Lung microvascular endothelial cell (primary cell): ENCODE data around the gene SH3RF3. TPM values are rescaled to one million over a fixed set of nuclear protein-coding genes. Genes with fewer than 3 reads are reported as not detected.

Source experiments
- DNase-seq, 2 donors: peaks; one replicate each; pipeline versions ENCODE4 v3.0.0 to v3.0.0-alpha.2; 2010; ENCODE audit warnings: low read depth in 2 of 2
- total RNA-seq: library from RNA; depleted of rRNA; stranded (reverse); fragments of >200 nt; gene quantifications from 2 replicates; pipeline ENCODE4 v1.2.1, GENCODE V29; 2014

The SH3RF3 gene
- total RNA-seq, 1 donor from 2014 or later: 7.3 TPM

DNA sequence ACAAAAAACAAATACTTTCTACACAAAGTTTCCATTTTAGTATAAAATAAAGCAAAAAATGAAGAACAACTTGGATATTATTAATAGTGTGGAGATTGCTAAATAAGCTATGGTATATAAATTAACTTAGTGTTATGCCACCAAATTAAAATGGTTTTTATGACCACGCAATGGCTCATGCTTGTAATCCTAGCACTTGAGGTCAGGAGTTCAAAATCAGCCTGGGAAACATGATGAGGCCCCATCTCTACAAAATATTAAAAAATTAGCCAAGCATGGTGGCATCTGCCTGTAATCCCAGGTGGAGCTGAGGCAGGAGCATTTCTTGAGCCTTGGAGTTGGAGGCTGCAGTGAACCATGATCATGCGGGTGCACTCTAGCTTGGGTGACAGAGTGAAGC lies 108.8 kb downstream of the SH3RF3 start:
- no peak for DNase-seq

DNA sequence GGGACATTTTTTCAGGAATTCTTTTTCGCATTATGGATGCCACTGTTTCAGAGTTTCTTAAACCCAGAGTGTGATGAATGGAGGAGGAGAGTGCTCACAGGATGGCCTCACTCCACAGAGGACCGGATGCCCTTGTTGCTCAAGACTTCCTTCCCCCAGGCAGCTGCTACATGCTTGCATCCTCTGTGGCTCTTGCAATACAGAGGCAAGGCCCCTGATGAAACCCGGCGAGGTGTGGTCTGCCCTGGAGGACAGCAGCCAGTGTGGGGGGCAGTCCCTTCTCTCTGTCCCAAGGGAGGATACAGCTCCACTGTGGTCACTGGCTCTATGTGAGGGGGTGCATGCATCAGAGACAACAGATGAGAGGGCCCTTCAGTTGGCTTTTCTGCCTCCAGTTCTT lies 109.6 kb downstream of the SH3RF3 start:
- peak; percentile 47 to 95 for DNase-seq

DNA sequence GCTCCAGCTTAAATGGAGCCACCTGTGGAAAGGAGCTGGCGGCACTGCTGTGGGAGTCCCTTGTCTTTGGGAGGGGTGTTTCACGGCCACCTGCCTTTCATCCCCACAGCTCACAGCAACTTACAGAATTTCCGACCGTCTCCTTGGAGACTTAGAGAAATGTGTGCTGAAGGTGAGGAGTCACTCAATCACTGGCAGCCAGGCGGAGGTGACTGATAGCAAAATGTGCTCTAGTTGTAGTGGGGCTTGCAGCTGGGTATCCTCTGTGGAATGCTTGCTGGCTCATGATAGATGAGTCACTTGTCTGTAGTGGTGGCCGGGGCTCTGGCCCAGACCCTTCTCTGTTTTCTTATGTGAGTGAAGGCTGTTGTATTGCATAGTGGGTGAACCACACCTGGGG lies 110.7 kb downstream of the SH3RF3 start:
- peak; percentile 57 to 93 for DNase-seq

DNA sequence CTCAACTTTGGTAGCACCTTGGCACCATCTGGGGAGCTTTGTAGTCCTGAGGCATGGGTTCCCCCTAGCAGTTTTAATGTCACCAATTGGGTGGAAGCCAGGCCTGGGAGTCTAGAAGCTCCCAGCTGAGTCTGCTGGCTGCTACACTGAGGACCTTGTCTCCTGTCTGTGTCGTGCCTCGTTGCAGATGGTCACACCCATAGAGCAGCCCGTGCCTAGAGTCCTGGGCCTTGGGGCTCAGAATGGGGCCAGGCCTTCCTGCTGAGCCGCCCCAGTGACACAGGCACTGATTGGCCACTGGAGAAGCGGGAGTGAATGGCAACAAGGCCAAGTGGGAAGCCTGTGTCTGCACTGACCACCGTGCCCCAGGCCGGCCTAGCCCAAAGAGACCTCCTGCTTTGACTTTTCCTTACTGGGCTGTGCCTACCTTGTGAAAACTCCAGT lies 113.2 kb downstream of the SH3RF3 start:
- no peak for DNase-seq

DNA sequence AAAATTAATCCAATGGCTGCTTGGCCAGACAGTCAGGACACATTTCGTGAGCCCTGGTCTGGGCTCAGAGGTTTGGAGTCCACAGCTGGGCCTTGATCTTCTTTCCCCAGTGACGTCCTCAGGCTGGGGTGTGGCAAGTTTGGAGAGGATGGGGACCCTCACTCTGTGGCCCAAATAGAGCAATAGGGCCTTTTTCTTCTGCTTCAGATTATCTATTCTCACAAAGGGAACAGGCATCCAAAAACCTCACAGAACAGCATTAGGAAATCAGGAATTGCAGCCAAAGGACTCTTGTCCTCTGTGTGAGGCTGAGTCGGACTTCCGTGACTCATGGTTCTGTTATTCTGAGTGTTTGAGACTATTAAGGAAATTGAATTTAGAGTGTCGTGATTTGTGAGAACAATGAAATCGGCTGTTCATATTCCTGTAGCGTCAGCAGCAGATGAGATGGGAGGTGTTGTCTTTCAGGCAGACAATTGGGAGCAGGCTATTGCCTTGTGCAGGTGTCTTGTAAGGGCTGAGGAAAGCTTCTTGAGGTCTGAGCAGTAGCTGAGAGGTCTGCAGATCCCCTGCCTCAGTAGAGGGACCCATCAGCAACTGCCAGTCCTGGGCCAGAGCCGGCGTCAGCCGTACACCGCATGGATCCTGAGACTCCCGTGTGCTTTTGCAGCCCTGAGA lies 113.8 kb downstream of the SH3RF3 start:
- DNase-seq: peak; percentile 33 to 92

DNA sequence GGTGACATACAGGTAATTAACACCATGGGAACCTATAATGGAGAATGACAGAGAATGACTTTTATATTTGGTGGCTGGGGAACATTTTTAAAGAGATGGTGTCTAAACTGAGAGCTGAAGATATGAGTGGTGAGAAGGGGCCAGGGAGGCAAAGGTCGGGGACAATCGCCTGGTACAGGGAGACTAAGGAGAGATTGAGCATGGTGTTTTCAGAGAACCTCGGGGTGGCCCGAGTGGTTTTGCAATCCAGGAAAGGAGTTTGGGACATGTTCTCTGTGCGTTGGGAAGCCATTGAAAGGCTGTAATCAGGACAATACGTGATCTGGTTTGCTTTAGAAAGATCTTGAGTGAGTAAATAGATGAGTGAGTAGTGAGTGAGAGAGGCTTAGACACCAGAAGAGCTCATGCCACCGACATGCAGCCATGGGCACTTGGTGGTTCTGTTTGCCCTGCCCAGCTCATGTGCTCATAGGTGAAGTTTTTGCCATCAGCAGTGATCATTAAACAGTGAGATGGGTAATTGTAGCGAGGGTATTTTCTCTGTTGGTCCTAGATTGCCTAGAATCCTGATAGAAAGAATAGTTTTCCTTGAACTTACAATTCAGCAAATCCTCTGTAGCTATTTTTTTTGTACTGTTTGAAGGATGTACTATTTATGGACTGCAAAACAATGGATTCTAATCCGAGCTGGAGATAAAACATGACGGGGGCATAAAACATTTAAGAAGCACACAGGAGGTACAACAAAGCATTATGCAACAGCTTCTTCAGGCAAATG lies 114.7 kb downstream of the SH3RF3 start:
- no peak for DNase-seq

DNA sequence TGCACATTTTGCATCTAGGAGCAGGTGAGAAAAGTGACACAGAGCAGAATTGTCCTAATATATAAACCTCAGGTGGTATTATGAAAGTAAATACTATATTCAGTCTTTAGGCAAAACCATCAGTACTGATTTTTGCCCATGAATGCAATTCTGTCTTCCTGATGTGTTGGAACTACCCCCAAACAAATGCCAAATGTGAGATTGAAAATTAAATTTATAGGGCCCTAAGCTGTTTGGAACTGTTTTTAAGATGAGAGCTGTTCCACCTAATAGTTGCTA lies 115.2 kb downstream of the SH3RF3 start:
- no peak for DNase-seq

DNA sequence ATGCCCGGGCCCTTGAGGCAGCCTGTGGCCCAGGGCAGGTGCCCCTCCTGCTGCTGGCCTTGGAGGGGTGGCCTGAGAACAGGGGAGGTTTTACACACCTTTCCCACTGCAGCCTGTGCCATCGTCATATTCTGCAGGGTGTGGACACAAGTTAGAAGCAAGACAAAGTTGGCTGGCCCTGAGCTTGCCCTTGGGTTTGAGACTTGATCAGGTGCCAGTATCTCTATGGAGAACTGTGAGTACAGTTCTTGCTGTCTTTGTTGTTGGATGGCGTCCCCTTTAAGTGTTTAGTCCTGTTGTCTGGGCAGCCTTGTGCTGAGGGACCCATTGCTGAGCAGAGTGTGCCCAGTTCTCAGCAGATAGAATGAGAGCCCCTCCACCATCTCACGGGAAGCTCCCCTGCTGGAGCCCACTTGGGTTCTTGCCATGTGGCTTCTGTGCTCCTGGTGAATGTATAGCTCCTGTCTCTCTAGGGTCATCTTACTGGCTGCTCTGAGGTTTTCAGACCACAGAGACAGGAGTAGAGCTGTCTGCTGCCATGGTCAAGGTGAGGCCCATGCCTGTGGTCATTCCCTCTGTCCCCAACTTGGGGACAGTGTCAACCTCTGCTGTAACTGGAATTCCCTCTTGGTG lies 115.9 kb downstream of the SH3RF3 start:
- DNase-seq: no peak

DNA sequence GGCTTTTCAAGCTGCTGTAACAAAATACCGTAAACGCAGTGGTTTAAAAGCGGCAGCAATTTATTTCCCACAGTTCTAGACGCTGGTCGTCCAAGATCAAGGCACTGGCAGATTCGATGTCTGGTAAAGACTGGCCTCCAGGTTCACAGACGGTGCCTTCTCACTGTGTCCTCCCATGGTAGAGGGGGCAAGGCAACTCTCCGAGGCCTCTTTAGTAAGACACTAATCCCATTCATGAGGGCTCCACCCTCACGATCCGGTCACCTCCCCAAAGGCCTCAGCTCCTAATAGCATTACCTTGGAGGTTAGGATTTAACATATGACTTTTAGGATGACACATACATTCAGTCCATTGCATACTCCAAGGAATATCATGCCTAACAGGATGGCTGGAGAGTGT lies 117.2 kb downstream of the SH3RF3 start:
- DNase-seq: no peak

DNA sequence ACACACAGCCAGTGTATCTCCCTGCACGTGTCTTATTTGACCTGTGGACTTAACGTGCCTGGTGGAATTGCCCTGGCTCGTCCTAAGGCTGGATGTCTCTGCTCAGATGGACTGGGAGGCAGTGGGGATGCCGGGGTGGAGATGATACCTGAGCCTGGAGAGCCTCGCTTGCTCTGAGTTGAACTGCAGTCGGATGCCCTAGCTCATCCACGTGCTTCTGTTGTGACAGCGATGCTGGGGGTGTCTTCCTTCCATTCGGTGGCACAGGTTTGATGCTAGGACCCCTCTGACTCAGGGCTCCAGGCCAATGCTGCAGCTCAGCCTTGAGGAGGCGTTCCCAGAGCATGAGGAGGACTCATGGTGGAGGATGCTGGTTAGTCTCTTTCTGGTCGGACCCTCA lies 117.6 kb downstream of the SH3RF3 start:
- DNase-seq: no peak

DNA sequence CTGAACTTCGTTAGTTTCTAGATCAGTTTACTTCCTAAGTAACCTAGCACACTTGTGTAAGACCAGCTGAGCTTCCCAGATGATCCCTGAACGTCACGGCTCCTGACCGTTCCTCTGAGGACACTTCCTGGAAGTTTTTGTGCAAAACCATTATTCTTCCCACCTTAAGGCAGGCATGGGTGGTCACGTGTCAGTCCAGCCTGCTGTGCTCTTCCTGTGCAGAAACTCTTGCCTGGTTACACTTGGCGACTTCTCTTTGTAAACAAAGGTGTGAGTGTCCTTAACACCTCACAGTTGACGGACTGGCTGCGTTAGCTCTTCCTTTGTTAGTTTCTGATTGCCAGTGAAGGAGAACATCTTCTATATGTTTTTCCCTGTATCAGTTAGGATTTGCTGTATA lies 118.3 kb downstream of the SH3RF3 start:
- peak in 1 of 2 donors; percentile 49 for DNase-seq

DNA sequence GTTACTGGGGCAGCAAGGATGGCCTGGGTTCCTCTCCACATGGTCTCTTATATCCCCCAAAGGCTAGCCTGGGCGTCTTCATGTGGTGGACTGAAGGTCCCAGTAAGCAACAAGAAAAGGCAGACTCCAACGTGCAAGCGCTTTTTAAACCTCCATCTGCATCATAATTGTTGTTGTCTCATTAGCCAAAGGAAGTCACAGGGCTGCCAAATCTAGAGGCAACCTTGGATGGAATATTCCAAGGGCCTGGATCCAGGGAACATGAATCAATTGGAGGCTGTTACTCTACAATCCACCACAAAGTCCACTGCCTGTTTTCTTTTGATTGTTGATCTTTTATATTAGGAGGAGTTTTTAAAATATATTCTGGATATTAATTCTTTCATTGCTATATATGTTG lies 118.8 kb downstream of the SH3RF3 start:
- DNase-seq: peak; percentile 45 to 64

DNA sequence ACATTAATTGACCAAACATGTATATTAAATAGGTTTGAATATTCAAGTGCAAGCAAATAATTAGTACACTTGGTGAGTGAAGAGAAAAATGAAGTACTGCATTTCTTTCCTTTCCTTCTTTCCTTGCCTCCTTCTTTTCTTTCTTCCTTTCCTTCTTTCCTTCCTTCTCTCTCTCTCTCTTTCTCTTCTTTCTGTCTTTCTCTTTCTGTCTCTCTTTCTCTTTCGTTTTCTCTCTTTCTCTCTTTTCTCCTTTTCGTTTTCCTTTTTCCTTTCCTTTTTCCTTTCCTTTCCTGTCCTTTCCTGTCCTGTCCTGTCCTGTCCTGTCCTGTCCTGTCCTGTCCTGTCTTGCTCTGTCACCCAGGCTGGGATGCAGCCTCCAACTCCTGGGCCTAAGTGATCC lies 119.6 kb downstream of the SH3RF3 start:
- no peak for DNase-seq

DNA sequence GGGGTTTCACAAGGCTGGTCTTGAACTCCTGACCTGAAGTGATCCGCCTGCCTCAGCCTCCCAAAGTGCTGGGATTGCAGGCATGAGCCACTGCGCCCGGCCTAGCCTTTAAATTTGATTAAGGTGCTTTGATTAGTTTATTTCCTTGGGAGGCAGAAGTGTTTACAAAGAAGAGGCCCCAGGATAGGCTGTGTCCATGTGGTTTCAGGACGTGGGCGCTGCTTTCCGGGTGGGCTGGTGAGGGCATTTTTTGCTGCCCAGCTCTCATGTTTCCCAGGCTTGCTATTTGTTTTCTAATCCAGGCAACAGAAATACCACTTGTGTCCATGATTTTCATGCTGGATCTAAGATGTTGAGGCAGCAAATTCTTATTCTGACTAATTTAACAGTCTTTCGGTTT lies 124.2 kb downstream of the SH3RF3 start:
- no peak for DNase-seq

DNA sequence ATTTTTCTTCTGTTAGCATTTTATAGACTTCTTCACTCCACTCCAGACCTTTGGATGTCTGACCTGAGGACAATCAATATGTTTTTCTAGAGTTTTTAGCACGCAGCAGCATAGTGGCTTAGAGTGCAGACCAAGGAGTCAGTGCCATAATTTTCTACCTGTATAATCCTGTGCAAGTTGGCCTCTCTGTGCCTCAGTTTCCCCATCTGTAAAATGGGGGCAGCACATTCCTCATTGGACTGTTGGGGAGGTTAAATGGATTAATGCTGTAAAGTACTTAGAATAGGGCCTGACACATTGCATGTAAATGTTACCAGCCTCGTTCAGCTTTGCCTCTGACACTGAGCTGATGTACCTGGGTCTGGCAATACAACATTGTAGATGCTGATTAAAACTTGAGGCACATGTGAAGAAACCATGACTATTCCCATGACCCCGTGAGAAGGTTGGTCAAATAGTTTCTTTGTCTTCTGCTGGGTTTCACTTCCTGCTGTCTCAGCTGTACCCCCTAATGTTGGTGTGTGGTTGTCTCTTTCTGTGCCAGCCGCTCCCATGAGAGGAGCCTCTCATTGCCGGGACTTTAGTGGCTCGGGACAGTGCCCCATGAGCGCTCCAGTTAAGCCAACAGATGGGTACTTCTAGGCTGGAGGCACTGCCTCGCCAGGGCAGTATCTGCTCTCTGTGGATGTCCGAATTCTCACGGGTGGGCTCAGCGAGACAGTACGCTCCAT lies 125.3 kb downstream of the SH3RF3 start:
- DNase-seq: no peak

DNA sequence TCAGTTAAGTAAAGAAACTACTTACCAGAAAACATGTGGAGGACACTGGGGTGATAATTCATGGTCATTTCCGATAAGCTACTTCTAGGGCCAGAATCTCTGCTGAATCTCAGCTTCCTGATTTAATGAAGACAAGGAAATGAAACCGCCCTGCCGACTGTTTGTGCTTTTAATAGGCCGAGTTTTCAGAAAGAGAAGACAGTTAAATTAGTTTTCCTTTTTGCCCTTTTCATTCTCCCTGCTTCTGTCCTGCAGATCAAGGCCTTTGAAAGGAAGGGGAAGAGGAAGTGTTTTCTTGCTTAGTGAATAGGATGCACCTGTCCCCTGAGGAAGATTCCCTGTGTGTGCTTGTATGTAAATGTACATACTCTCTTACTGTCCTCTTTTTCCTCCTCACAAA lies 126.6 kb downstream of the SH3RF3 start:
- peak in 1 of 2 donors; percentile 53 for DNase-seq

DNA sequence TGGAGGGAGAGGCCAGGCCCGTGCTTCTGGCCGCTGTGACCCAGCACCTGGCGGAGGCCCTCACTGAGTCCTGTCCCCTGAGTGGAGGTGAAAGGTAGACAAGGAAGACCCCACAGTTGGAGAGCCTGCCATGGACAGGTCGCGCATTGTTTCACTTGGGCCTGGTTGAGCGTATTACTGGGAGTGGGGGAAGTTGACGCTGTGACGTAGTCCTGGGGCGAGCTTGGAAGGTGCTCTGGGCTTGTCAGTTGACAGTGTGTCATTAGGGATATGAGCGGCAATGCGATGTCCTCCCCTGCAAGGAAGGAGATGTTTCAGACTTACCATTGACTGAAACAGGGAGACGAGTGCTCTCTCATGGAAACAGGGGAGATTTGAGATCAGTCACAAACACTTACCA lies 127.1 kb downstream of the SH3RF3 start:
- no peak for DNase-seq

DNA sequence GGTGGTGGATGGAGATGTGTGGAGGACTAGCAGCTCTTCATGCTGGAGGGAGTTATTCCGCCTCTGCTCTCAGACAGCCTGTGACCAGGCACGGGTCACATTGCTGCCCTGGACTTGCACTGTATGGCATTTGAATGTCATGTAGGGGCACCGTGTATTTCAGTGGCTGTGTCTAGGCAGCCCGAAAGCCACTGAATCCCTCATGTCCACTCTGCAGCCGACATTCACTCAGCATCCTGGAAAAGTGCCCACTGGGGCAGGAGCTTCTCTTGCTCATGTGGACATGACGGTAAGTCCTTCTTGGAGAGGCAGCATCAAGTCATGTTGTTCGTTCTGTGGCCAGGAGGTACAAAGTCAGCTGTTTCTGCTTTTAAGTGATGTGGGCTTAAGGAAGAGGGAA lies 127.9 kb downstream of the SH3RF3 start:
- peak; percentile 52 to 64 for DNase-seq

DNA sequence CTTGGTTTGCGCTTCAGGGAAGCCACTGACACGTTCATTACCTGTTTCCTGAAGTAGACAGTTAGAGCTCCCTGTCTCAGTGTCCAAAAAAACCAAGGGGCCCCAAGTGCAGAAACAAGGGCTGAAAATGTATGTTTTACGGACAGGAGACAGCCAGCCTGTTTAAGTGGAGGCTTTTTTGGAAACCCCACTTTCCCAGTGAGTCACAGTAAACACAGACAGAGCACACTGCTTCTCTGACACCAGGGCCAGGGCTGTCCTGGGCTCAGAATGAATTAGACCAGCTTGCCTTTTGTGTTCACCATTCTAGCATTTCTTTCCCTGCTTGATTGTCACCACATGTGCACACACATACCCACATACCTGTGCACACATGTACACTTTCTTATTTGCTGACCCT lies 128.6 kb downstream of the SH3RF3 start:
- no peak for DNase-seq

DNA sequence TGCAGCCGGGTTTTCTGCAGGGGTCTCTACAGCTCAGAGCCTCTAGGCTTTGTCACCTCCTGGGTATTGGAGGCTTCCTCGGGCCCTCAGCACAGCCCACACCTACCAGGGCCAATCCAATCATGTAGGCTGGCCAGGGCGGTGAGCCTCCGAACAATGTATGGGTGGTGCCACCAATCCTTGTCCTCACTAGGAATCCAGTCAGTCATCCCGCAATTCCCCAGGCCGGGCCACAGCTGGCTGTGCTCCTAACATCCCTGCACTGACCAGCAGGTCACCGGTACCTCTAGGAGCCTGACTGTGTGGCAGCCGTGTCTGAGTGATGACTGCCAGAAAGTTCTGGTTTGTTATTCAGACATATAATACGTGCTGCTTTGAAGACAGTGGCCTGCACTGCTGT lies 129.4 kb downstream of the SH3RF3 start:
- no peak for DNase-seq

DNA sequence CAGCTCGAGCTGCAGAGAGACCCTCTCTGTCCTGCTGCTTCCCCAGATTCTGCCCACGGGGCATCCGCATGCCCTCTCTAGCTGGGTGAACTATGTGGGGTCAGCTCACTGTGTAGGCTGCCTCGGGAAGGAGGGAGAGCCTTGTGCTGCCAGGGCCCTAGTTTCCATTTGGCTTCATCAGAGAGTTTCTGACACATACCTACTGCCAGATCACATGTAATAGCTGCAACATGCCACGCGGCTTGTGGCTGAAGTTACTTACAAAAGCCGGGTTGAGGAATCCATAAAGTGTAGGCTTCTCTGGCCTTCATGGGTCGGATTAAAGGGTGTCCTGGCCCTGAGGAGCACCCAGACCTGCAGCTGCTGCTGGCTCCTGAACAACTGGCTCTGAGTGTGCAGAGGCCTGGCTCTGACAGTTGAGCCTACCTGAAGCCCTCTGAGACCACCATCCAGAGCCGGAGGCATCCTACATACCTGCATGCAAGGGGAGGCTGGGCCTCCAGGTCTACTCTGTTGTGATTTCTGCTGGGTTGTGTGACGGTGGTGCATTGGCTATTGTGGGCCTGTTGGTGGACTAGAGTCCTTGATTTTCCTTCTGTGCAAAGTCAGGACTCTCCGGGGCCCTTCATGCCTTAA lies 130.0 kb downstream of the SH3RF3 start:
- no peak for DNase-seq

DNA sequence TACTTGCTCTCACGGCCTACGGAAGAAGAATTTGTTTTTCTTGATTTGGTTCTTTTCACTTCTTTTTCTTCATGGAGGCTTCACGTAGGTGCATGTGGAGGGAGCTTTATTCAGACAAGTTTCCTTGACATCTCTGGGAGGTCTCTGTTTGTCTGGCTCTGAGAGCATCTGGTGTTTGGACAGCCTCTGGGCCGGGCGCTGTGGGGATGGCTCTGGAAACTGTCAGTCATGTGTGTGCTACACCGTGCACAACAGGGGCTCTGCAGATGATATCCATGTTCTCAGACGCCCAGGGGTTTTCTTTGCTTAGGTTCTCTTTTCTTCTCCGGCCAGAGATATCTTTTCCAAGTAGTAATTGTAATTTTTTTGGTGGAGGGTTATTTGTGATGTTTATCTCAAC lies 130.7 kb downstream of the SH3RF3 start:
- DNase-seq: no peak
